ENCODE results near the gene CLRN1.

CLRN1 gene

DNA sequence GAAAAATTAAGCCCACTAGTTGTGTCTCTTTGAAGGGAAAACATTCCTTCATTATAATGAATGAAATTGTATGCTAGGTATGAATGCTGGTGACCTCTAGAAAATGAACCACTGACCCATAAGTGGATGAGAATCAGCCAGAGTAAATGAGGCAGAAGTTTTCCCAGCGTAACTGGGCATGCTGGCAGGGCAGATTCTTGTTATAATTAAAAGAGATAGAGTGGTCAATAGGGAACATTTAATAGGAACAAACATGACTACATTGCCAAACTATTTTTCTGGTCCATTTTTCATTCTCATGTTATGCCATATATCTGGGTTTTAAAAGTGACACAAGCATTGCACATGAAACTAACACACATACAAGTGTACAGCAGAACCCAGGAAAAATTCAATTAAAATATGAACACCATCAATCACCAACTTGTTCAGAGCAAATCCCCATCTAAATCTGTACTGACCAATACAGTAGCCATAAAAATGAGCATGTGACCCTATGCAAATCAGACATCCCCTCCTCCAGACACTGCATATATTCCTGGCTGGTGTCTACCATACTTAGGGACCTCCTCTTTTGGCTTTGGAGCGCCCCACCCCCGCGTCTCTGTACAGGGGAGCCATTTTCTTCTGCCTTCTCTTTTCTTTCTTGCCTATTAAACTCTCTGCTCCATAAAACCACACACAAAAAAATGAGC, 4.0 kb downstream of the CLRN1 start:
- no peaks in the 10 kb centered on the region for H3K27me3 ChIP-seq (ENCODE audit: control insufficient read depth, insufficient read depth, low read length)
- no peak overlapping the region for H3K27ac ChIP-seq (ENCODE audit: low read depth, low read length)
- no peak overlapping the region for H3K4me3 ChIP-seq (ENCODE audit: low read length)
- no peaks in the 10 kb centered on the region for H3K4me1 ChIP-seq (ENCODE audit: control insufficient read depth, insufficient read depth, low read length)
- H3K9ac ChIP-seq (ENCODE audit: low read length) = no peak overlapping the region
- no peaks in the 10 kb centered on the region for H3K36me3 ChIP-seq (ENCODE audit: control insufficient read depth, insufficient read depth, low read length)

DNA sequence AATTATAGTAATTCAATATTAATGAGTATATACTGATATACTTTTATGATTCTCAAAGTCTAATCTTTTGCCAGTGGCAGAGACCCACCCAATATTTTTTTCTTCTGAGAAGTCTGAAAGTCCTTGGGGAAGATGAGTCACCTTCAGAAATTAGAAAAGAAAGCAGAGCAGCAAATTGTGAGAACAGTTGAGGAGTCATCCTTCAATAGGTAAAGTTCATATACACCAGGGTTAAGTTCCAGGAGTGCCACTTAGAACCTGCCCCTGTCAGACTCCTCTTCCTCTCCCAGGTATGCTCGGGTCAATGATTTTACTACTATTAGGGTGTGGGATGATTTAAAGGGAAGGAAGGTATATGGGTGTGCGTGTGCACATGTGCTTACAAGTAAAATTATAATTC, 7.1 kb downstream of the CLRN1 start:
- Histone ChIP-seq H3K4me1 (ENCODE audit: control insufficient read depth, insufficient read depth, low read length) (no peaks in the 10 kb centered on the region), H3K4me3 (ENCODE audit: low read length) (no peak overlapping the region), H3K36me3 (ENCODE audit: control insufficient read depth, insufficient read depth, low read length) (no peaks in the 10 kb centered on the region), H3K27me3 (ENCODE audit: control insufficient read depth, insufficient read depth, low read length) (no peaks in the 10 kb centered on the region), H3K27ac (ENCODE audit: low read depth, low read length) (no peak overlapping the region), H3K9ac (ENCODE audit: low read length) (no peak overlapping the region)

GRCh38 chr3:150961949-150962348, 10.6 kb downstream of the CLRN1 start:
- Histone ChIP-seq H3K27ac (ENCODE audit: low read depth, low read length) (no peak overlapping the region), H3K4me1 (ENCODE audit: control insufficient read depth, insufficient read depth, low read length) (no peaks in the 10 kb centered on the region), H3K27me3 (ENCODE audit: control insufficient read depth, insufficient read depth, low read length) (no peaks in the 10 kb centered on the region), H3K36me3 (ENCODE audit: control insufficient read depth, insufficient read depth, low read length) (no peaks in the 10 kb centered on the region), H3K4me3 (ENCODE audit: low read length) (no peak overlapping the region), H3K9ac (ENCODE audit: low read length) (no peak overlapping the region)

GRCh38 chr3:150960708-150961684, 11.5 kb downstream of the CLRN1 start:
- Histone ChIP-seq H3K9ac (ENCODE audit: low read length) (no peak overlapping the region), H3K27ac (ENCODE audit: low read depth, low read length) (no peak overlapping the region), H3K4me3 (ENCODE audit: low read length) (no peak overlapping the region), H3K27me3 (ENCODE audit: control insufficient read depth, insufficient read depth, low read length) (no peaks in the 10 kb centered on the region), H3K36me3 (ENCODE audit: control insufficient read depth, insufficient read depth, low read length) (no peaks in the 10 kb centered on the region), H3K4me1 (ENCODE audit: control insufficient read depth, insufficient read depth, low read length) (no peaks in the 10 kb centered on the region)

- Histone ChIP-seq H3K9ac (ENCODE audit: low read length) (no peak overlapping the region), H3K36me3 (ENCODE audit: control insufficient read depth, insufficient read depth, low read length) (no peaks in the 10 kb centered on the region), H3K4me1 (ENCODE audit: control insufficient read depth, insufficient read depth, low read length) (no peaks in the 10 kb centered on the region), H3K27ac (ENCODE audit: low read depth, low read length) (no peak overlapping the region), H3K27me3 (ENCODE audit: control insufficient read depth, insufficient read depth, low read length) (no peaks in the 10 kb centered on the region), H3K4me3 (ENCODE audit: low read length) (no peak overlapping the region)
These were observed 13.8 kb downstream of the CLRN1 start for GRCh38 chr3:150958683-150959082.

DNA sequence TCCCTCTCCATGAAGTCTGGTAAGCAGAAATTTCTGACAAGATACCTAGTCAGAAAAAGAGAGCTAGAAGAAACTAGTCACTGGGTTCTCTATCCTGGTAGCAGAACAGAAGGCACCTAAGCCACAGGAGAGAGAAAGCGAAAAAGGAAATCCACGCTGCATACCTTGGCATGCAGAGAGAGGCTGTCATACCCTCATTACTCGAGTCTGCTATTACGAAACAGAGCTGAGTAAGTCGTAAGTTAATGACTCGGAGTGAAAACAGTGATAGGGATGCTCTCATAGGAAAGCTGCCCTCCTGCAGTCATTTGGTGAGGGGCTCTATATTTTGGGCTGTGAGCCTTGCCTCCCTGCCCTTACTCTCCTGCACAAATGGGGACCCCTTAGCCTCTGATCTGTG, 16.2 kb downstream of the CLRN1 start:
- no peak overlapping the region for H3K27ac ChIP-seq (ENCODE audit: low read depth, low read length)
- H3K9ac ChIP-seq (ENCODE audit: low read length) = no peak overlapping the region

DNA sequence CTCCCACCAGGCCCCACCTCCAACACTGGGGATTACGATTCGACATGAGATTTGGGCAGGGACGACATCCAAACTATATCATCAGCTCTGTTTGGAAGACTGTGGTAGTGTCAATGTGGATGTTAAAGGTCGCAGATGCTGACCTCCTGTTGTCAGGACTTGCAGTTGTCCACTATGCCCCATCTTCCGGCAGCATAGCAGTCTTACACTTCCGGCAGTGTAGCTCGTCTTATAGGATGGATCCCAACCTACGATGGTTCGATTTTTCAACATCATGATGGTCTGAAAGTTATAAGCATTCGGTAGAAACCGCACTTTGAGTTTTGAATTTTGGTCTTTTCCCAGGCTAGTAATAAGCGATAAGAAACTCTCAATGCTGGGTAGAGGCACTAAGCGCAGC, 20.6 kb downstream of the CLRN1 start:
- H3K27ac ChIP-seq (ENCODE audit: low read depth, low read length) = no peak overlapping the region
- H3K27me3 ChIP-seq (ENCODE audit: control insufficient read depth, insufficient read depth, low read length) = no peaks in the 10 kb centered on the region
- H3K9ac ChIP-seq (ENCODE audit: low read length) = no peak overlapping the region
- H3K4me3 ChIP-seq (ENCODE audit: low read length) = no peak overlapping the region
- H3K36me3 ChIP-seq (ENCODE audit: control insufficient read depth, insufficient read depth, low read length) = no peaks in the 10 kb centered on the region
- H3K4me1 ChIP-seq (ENCODE audit: control insufficient read depth, insufficient read depth, low read length) = no peaks in the 10 kb centered on the region

More for the DNA sequence above, 16.2 kb downstream of the CLRN1 start:
- H3K36me3 ChIP-seq (ENCODE audit: control insufficient read depth, insufficient read depth, low read length) = no peaks in the 10 kb centered on the region
- H3K27me3 ChIP-seq (ENCODE audit: control insufficient read depth, insufficient read depth, low read length) = no peaks in the 10 kb centered on the region
- H3K4me1 ChIP-seq (ENCODE audit: control insufficient read depth, insufficient read depth, low read length) = no peaks in the 10 kb centered on the region
- H3K4me3 ChIP-seq (ENCODE audit: low read length) = no peak overlapping the region

DNA sequence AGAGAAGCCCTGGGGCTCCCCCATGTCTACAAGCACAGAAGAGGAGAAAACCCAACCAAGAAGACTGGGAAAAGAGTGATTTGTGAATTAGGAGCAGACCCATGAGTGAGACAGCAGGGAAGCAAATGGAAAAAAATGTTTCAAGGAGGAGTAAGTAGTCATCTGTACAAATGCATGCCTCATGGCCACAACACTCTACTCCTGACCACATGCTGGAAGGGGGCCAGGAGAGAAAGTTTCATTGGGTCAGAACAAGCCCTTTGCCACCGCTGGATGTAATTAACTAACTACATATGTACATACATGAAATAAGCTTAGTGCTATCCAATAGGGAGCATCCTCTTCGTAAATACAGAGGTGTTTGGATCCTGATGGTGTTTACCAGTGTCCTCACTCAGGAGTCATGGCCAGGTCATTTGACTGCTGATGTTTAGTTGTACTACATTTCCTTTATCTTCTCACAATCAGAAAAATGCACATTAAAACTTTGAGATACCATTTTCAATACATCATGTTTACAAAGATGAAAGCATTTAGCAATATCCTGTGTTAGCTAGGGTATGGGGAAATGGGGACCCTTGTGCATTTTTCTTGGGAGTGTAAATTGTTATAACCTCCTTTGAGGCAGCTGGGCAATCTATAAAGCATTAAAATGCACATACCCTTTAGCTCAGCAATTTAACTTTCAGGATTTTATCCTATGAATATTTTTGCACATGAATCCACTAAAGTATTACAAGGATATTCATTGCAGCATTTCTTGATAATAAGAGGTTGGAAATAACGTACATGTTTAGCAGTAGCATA, 27.1 kb downstream of the CLRN1 start:
- Histone ChIP-seq H3K4me1 (ENCODE audit: control insufficient read depth, insufficient read depth, low read length) (no peaks in the 10 kb centered on the region), H3K36me3 (ENCODE audit: control insufficient read depth, insufficient read depth, low read length) (no peaks in the 10 kb centered on the region)

DNA sequence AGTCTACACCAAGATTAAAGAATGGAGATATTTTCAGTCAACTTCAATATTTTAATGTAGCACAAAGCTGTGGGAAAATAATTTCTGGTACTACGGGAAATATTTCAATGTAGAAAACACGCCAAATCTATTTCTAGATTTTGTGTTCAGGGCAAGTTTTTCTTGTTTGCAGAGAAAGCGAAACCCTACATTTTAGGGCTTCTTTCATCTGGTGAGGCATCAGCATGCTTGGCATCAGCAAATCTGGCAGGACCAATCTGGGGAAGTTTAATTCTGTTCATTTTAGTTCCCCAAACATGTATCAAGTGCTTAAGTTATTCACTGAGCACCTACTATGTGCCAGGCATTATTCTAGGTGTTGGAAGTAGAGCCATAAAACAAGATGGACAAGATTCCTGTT, 30.3 kb downstream of the CLRN1 start:
- no peak overlapping the region for H3K9ac ChIP-seq (ENCODE audit: low read length)
- H3K36me3 ChIP-seq (ENCODE audit: control insufficient read depth, insufficient read depth, low read length) = no peaks in the 10 kb centered on the region
- no peak overlapping the region for H3K4me3 ChIP-seq (ENCODE audit: low read length)
- no peaks in the 10 kb centered on the region for H3K27me3 ChIP-seq (ENCODE audit: control insufficient read depth, insufficient read depth, low read length)
- H3K4me1 ChIP-seq (ENCODE audit: control insufficient read depth, insufficient read depth, low read length) = no peaks in the 10 kb centered on the region
- H3K27ac ChIP-seq (ENCODE audit: low read depth, low read length) = no peak overlapping the region

More for the DNA sequence above, 27.1 kb downstream of the CLRN1 start:
- Histone ChIP-seq H3K27ac (ENCODE audit: low read depth, low read length) (no peak overlapping the region), H3K27me3 (ENCODE audit: control insufficient read depth, insufficient read depth, low read length) (no peaks in the 10 kb centered on the region), H3K4me3 (ENCODE audit: low read length) (no peak overlapping the region), H3K9ac (ENCODE audit: low read length) (no peak overlapping the region)

GRCh38 chr3:150936693-150937092, 35.8 kb downstream of the CLRN1 start:
- Histone ChIP-seq H3K4me3 (ENCODE audit: low read length) (no peak overlapping the region), H3K9ac (ENCODE audit: low read length) (no peak overlapping the region), H3K4me1 (ENCODE audit: control insufficient read depth, insufficient read depth, low read length) (no peaks in the 10 kb centered on the region), H3K27me3 (ENCODE audit: control insufficient read depth, insufficient read depth, low read length) (no peaks in the 10 kb centered on the region), H3K36me3 (ENCODE audit: control insufficient read depth, insufficient read depth, low read length) (no peaks in the 10 kb centered on the region), H3K27ac (ENCODE audit: low read depth, low read length) (no peak overlapping the region)

DNA sequence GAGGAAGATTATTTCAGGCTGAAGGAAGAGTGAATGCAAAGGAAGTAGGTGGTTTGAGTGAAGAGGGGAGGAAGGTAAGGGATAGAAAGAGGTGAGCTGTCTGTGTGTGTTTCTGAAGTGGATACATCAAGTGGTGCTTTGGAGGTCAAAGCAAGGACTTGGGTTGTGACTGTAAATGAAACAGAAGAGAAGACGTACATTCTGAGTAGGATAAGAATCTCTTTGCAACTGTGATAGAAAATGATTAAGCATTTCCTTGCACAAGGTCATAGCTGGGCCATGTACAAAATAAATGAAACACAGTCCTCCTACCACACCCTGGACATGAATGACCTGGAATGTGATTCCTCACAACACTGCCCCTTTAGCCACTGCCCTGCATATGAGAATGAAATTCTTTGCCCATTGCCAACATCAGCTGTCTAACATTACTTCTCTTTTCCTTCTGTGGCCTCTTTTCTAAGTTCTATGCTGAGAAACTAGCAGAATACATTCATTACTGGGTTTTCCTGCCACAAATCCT, 39.0 kb downstream of the CLRN1 start:
- H3K4me1 ChIP-seq (ENCODE audit: control insufficient read depth, insufficient read depth, low read length) = no peaks in the 10 kb centered on the region
- H3K9ac ChIP-seq (ENCODE audit: low read length) = no peak overlapping the region
- no peaks in the 10 kb centered on the region for H3K27me3 ChIP-seq (ENCODE audit: control insufficient read depth, insufficient read depth, low read length)
- H3K27ac ChIP-seq (ENCODE audit: low read depth, low read length) = no peak overlapping the region
- H3K36me3 ChIP-seq (ENCODE audit: control insufficient read depth, insufficient read depth, low read length) = no peaks in the 10 kb centered on the region
- H3K4me3 ChIP-seq (ENCODE audit: low read length) = no peak overlapping the region

DNA sequence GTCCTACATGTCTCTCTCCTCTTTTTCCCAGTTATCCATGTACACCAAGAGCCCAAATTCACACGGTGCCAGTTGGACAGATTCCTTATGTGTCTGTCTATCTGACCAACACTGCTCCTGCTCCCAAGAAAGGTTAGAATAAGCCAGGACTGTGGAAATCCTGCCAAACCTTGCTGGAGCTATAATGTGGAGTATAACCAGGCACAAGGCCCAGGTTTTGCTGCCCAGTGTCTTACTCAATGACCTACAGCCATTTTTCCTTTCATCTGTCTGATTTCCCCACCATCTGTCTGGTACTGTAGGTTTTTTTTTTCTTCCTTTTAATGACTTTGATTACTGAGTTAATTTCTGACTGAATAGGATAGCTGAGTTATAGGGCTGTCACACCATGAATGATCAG, 40.8 kb downstream of the CLRN1 start:
- Histone ChIP-seq H3K27me3 (ENCODE audit: control insufficient read depth, insufficient read depth, low read length) (no peaks in the 10 kb centered on the region), H3K4me1 (ENCODE audit: control insufficient read depth, insufficient read depth, low read length) (no peaks in the 10 kb centered on the region)

More for the DNA sequence above, 40.8 kb downstream of the CLRN1 start:
- Histone ChIP-seq H3K36me3 (ENCODE audit: control insufficient read depth, insufficient read depth, low read length) (no peaks in the 10 kb centered on the region), H3K27ac (ENCODE audit: low read depth, low read length) (no peak overlapping the region), H3K4me3 (ENCODE audit: low read length) (no peak overlapping the region), H3K9ac (ENCODE audit: low read length) (no peak overlapping the region)
